ENCODE data around the gene HOXB5.
A peak's percentile ranks its signal among the peaks of the same experiment; 100 is the strongest.

The HOXB5 gene

GRCh38 chr17:48546924-48547807 is 46.4 kb downstream of the HOXB5 start:
- no peak for DNase-seq (ENCODE audit: low spot score)

DNA sequence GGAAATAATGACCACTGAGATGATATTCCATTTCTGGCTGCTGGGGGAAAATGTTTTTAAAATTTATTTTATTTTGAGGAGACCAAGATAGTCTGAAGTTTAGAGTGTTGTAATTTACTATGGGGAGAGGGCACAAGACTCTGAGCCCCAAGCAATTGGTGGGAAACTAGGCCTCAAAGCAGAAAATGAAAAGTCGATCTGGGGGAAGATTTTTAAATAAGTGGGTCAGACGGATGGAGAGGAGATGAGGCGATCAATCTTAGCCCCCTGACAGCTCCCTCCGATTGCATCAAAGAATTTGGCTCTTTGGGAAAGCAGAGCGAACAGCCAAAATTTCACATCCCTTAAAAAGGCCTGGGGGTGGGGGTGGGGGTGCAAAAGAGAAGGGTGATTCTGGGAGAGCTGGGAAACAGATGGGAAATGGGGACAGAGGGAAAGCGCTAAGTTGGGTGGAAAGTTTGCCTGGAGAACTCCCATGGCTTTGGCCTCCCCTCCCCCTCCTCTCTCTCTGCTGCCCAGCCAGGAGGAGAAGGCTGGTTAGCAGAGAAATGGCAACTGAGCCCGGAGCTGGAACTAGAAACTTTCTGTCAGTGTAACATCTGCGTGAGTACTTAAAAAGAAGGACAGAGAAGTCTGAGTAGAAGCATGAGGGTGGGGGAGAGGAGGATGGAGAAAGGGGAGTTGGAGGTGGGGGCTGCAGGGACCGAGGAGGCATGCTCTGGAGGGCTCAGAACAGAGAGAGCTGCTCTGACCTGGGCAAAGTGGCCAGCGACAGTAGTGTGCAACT is 47.2 kb downstream of the HOXB5 start:
- DNase-seq (ENCODE audit: low spot score), result no peak

- DNase-seq (ENCODE audit: low spot score), result no peak
These were observed 48.0 kb downstream of the HOXB5 start for GRCh38 chr17:48545539-48545938.

- DNase-seq (ENCODE audit: low spot score), result peak; percentile 65
These were observed 48.6 kb downstream of the HOXB5 start, which contains the start of gene HOXB2 for GRCh38 chr17:48545022-48545375. Gene HOXB2 (minus strand): TSS chr17:48545109. CDS start chr17:48544911, 198 bp downstream.

- peak; percentile 68 for DNase-seq (ENCODE audit: low spot score)
These were observed 49.1 kb downstream of the HOXB5 start for GRCh38 chr17:48544349-48545021.

DNA sequence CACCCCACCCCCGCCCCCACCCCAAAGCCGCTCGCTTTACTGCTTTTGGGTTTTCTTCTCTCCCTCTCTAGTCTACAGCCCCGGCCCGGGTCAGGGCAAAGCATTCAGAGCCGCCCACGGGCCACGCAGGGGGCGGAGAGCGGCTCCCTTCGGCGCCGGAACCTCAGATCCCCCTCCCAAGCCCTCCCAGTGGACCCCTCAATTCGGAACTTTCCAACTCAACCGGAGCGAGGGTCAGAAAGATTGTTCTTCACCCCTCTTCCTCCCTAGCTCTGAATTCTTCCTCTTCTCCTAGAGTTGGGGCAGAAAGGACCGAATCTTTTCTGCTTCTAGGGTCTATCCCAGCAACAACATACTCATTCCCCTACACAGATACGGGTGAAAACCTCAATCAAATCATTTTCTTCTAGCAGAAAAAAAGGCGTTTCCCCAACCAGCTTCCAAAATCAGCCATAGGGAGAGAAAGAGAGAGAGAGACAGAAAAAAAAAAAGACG is 49.7 kb downstream of the HOXB5 start:
- DNase-seq (ENCODE audit: low spot score), result no peak

- no peak for DNase-seq (ENCODE audit: low spot score)
These were observed 50.3 kb downstream of the HOXB5 start for GRCh38 chr17:48543107-48543853.

DNA sequence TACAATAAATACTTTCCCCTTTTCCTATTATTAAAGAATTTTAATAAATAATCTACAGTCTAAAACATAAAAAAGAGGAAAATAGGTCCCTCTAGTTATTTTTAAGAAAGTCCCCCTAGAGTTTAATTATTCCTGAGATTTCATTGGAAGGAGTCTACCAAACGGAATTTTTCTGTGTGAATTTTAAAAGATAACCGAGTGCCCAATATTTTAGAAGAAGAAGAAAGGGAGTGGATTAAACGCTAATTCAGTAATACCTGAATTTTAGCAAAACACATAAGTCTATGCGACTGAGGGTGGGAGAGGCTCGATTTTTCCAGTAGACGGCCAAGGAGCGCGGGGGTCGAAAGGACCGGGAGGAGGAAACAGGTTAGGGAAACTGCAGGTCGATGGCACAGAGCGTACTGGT is 50.9 kb downstream of the HOXB5 start:
- no peak for DNase-seq (ENCODE audit: low spot score)

- no peak for DNase-seq (ENCODE audit: low spot score)
These were observed 51.4 kb downstream of the HOXB5 start for GRCh38 chr17:48542114-48542656.

- DNase-seq (ENCODE audit: low spot score), result no peak
These were observed 51.9 kb downstream of the HOXB5 start for GRCh38 chr17:48541577-48542113.

All from kidney capillary endothelial cell (primary cell).